ENCODE data around the gene MCL1.
A peak's percentile ranks its signal among the peaks of the same experiment; 100 is the strongest.
"Not testable (repeated sequence)": the region's sequence is repeated elsewhere in the genome, so short reads cannot be mapped to it uniquely, and the experiment has no call there.

MCL1 gene

DNA sequence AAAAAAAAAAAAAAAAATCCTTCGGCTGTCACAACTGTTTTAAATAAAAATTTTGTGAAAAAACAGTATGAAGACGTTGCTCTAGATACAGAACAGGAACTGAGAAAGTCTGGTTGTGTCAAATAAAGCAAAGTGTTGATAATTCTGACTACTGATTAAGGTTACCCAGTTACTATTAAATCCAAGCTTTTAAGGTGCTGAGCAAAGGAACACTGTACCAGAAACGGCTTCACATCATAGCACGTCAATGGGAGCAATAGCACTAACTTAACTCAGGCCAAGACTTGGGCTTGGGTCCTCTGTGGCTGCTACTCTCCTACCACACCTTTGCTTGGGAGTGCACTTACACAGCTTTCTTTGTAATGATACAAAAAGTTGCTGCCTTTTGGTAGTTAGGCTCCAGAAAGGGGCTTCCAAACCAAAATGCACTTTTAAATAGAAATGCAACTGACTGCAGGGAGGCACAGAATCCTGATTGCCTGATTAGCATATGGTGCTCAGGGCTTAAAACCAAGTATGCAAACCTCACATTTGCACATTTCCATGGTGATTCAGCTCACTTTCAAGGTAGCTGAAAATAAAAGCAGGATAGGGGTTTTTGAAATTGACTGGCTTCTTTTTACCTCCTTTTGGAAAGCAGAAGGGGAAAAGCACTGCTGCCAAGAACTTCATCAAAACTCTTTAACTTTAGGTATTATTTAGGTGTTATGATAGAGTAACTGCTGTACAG, 6.3 kb downstream of the MCL1 start:
- DNase-seq (ENCODE audit: low spot score) = no peak

DNA sequence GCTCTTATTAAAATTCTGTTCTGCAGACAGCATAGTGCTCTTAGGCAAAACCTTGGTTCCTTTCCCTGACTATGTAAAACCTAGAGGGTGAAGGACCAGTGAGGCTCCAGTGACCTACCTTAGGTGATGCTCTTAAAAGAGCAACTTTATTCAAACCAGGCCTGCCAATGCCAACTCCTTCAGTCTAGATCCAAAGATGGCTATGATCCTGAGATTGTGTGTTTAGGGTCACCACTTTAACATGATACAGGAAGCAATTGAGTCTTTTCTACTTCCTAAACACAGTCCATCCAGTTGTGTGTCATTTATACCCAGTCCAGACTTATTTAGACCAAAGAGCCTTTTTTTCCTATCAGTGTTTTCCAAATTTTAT, 10.8 kb downstream of the MCL1 start:
- no peak for DNase-seq (ENCODE audit: low spot score)

DNA sequence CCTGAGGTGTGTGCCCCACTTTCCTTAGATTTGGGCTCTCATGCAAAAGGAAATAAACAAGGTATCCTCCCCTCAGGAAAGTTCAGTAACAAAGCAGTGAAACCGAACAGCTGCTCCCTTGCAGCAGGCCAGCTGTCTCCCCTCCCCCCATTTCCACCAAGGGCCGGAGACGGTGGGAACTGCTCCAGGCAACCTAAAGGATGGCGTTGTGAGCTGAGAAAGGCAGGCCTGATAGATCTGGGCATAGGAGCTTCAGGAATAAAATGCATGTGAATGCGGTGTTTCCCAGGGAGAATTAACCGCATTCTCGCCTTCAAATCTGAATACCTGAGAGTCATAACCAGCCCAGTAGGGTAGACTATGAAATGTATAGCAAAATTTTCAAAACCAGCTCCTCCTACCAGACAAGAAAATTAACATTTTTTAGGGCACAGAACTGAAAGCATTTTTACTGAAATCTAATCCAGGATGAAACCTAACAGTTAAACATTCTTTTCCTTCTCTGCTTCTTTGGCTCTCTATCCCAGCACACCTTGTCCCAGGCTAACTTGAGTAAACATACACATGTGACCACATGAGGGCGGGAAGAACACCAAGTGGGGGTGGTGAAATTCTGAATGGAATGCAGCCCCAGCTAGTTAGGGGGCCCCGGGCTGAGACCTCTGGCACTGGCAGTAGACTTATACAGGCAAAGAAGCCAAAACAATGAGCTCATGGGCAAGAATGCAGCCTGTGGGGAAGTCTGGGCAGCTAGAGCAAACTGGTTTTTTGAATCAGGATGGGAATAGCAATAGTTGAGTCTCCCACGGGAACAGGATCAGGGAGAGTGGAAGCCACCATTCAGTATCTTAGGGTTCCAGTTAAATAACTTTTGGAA, 11.5 kb downstream of the MCL1 start:
- DNase-seq (ENCODE audit: low spot score) = peak; percentile 78

DNA sequence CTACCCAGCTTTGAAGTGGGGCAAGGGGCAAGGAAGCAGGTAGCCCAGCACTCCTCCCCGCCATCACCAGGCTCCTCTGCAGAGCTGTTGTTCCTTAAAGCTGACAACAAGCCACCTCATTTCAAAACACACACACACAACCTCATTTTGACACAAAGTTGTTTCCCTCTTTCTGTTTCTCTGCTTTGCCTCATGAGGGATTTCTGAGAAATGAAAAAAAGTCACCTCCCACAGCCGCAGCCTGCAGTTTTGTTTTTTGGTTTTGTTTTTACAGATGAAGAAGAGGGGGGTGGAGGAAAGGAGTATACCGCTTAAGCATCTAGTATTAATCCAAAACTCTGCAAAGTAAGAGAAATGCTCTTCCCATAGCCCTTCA, 12.1 kb downstream of the MCL1 start:
- DNase-seq (ENCODE audit: low spot score) = no peak

DNA sequence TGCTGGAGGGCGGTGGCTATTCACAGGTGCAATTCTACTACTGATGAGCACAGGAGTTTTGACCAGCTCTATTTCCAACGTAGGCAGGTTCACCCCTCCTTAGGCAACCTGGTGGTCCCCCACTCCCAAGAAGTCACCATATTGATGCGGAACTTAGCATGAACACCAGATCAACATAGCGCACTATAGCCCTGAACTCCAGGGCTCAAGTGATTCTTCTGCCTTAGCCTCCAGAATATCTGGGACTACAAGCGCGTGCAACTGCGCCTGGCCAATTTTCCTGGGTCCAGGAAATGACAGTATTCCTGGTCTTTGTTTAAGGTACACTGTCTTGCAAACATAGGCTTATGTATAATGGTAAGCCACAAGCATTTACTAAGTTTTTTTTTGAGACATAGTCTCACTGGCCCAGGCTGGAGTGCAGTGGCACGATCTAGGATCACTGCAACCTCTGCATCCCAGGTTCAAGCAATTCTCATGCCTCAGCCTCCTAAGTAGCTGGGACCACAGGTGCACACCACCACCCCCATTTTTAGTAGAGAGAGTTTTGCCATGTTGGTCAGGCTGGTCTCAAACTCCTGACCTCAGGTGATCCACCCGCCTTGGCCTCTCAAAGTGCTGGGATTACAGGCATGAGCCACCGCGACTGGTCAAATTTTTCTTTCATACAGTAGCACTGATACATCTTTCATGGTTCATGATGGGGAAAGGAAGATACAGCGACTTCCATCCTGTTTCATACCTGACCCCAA, 12.6 kb downstream of the MCL1 start:
- DNase-seq (ENCODE audit: low spot score) = no peak

DNA sequence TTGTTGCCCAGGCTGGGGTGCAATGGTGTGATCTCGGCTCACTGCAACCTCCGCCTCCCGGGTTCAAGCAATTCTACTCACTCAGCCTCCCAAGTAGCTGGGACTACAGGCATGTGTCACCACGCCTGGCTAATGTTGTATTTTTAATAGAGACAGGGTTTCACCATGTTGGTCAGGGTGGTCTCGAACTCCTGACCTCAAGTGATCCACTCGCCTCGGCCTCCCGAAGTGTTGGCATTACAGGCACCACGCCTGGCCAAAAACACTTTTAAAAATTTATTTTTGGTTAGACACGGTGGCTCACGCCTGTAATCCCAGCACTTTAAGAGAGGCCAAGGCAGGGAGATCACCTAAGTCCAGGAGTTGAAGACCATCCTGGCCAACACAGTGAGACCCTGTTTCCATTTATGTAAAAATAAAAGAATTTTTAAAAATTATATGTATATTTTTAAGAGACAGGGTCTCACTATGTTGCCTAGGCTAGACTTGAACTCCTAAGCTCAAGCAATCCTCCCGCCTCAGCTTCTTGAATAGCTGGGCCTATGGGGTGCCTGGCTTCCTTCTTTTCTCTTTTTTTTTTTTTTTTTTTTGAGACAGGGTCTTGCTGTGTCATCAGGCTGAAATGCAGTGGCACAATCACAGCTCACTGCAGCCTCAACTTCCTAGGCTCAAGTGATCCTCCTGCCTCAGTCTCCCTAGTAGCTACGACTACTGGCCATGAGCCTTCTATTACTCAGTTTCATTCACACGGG, 14.0 kb downstream of the MCL1 start:
- not testable (repeated sequence) for DNase-seq (ENCODE audit: low spot score)

DNA sequence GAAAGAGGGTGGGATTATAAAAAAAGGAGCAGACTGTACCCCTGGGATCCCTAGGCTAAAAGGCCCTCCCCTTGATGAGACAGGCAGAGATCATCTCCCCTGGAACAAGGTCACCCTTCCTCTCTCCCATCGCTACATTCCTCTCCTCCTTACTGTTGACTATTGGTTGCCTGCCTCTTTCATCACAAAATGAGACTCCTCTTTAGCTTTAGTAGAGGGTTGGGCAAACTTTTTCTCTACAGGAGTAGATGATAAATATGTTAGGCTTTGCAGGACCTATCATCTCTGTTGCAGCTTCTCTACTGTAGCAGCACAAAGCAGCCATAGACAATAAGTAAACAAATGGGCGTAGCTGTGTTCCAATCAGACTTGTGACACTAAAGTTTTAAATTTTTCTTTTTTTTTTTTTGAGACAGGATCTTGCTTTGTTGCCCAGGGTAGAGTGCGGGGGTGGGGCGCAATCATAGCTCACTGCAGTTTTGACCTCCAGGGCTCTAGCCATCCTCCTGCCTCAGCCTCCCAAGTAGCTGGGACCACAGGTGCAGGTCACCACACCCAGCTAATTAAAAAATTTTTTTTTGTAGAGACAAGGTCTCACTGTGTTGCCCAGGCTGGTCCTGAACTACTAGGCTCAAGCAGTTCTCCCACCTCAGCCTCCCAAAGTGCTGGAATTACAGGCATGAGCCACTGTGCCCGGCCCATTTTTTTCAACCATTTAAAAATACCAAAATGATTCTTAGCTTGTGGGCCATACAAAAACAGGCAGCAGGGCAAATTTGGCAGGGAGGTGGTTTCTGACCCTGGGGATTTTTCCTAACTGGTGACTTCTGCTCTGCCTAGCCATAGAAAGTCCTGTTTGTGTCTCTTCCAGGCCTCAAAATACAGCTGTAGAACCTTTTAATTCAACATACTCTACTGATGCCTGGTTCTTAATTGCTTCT, 15.1 kb downstream of the MCL1 start:
- no peak for DNase-seq (ENCODE audit: low spot score)

DNA sequence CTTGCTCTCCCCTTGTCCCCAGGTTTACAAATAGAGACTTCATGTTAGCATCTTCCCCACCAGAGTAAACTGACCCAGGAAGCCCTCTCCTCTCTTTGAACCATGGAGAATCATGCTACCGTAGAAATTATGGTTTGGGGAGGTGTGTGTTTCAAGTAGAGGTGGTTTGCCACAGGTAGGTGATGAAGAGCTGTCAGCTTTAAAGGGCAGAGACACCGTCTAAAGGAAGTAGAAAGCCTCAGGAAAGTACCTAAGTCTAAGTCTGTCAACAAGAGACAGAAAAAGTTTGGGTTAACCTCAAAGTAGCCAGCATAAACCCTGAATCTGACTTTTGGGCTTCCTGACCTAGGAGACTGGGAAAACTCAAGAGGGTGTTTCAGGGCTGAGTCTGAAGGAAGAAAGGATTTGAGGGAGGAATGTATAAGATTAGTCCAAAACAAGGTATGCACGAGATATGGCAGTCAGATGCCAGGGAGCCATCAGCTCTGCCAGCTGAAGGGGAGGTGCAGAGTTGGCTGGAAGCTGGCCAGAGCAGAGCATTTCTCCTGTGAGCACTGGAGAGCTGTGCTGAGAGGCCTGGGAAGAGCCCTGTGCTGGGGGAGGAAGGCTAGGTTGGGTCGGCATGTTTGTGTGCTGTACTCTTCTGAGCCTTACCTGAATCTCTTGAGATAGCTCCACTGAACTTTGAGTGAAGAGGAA, 15.9 kb downstream of the MCL1 start:
- DNase-seq (ENCODE audit: low spot score) = no peak

DNA sequence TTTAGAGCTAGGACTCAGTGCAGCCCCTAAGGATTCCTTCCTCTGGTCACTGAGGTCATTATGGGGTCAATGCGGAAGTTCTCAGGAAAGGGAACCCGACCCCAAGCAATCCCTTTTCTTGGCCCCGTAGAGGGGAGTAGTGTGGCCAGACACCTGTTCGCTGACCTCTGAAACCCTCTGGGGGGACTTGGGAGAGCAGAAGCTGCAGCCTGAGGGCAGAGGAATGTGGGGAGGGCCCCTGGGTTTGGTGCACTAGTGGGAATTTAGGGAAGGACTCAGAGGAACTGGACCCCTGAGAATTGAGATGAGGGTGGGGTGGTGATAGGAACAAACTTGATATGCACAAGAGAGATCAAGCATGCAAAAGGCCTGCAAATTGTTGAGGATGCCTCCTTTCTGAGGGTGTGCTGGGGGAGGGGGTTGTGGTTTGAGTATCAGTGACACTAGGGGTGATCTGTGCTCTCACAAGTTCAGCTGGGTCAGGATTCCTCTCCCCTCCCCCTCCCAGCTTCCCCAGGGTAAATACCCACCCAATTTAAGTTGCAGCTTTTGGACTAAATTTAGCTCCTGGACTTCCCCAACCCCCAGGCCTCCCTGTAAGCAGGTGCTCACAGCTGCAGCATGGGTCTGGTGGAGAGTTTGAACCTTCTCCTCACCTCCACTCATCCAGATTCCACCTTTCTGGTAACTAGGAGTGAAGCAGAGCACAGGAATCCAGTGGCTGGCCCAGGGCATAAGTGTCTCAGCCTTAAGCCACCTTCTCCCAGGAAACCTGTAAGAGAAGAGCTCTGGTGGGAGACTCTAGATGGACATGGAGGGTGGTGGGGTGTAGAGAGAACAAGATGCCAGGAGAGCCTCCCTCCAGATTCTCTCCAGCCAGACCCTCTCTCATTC, 16.7 kb downstream of the MCL1 start:
- no peak for DNase-seq (ENCODE audit: low spot score)

DNA sequence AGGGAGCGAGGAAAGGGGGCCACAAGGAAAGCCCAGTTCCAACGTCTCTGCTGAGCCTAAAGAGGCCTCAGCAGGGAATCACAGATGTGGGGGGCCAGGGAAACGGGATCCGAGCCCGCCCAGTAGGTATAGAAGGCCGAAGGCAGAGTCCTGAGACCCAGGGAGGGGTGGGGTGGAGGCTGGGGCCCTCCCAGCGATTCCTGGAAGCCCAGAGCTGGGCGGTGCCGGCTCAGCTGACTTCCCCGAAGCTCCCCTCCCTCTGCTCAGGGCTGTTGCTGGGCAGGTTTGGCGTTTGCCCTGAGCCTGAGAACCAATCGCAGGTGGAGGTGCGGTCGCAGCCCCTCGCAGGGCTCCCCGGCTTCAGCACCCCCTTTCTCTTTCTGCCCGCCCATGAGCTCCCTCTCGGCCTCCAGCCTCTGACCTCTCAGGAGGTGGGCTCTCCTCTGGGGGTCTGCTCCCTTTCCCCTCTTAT, 17.4 kb downstream of the MCL1 start:
- peak; percentile 78 for DNase-seq (ENCODE audit: low spot score)

DNA sequence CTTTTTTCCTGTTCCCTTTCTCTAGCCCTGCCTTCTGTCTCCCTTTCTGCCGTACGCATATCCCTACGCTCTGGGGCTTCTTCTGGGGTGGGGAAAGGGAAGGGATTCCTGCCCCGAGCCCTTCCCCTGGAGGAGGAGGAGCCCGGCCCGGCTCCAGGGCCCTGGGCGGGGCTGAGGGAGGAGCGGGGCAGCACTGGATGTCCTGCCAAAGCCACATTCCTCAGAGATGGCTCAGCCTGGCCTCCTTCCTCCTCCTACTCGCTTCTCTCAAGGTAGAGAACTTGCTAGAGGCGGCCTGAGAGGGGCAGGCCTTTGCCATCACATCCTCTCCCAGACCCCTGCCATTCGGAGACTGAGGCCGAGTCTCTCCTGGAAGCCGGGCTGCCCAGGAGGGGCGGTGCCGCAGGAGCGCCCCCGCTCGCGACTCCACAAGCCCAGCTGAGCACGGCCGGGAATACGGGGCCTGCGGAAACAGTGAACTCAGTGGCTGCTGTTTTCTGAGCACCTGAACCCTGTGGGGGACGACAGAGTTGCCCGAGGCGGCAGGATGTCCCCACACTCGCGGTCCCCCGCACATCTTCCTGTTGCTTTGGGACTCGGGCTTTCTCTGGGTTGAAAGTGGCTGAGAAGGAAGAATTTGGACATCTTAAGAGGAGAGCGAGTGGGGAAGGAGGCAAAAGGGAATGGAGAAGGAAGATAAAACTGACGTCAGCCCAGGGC, 18.0 kb downstream of the MCL1 start:
- DNase-seq (ENCODE audit: low spot score) = peak; percentile 89

DNA sequence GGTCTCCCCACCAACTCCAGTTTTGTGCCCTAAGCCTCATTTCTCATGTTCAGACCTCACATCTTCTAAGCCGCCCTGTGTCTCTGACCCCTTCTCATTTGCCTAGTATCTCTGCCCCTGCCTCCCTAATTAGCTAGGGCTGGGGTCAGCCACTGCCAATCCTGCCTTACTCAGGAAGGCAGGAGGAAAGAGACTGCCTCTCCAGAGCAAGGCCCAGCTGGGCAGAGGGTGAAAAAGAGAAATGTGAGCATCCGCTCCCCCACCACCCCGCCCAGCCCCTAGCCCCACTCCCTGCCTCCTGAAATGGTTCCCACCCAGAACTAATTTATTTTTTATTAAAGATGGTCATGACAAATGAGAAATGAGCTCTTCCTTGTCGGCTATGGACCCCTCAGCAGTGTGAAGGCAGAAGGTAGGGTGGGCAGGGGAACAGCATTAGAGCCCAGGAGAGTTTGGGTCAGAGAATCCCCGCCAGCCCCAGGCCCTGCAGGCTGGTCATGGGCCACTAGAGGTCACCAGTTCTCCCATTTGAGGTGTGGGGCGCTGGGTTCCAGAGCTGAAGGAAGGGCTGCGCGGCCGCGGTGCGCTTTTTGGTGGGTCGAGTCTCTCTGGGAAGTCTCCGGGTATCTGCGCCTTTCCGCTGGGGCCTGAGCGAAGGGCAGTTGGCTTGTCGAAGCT, 18.7 kb downstream of the MCL1 start:
- DNase-seq (ENCODE audit: low spot score) = peak; percentile 88

DNA sequence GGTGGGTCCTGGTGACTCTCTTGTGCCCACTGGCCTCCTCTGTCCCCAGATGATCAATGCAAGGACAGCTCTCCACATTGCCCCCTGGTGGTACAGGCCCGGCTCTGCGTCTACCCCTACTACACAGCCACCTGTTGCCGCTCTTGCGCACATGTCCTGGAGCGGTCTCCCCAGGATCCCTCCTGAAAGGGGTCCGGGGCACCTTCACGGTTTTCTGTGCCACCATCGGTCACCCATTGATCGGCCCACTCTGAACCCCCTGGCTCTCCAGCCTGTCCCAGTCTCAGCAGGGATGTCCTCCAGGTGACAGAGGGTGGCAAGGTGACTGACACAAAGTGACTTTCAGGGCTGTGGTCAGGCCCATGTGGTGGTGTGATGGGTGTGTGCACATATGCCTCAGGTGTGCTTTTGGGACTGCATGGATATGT, 19.4 kb downstream of the MCL1 start:
- peak; percentile 83 for DNase-seq (ENCODE audit: low spot score)

DNA sequence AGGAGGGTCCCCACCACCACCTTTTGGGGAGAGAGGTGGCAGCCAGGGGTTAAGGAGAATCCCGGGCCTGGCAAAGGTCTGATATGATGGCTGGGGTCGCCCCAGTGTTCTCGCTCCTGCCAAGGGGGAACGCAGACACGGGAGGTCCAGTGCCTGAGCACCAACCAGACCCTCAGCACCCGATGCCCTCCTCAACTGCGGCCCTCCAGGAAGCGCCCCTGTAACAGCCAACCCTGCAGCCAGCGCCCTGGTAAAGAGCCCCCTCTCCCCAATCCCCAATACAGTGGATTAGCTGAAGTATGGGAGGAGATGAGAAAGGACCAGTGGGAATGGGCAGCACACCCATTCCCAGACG, 19.8 kb downstream of the MCL1 start:
- DNase-seq (ENCODE audit: low spot score) = no peak

DNA sequence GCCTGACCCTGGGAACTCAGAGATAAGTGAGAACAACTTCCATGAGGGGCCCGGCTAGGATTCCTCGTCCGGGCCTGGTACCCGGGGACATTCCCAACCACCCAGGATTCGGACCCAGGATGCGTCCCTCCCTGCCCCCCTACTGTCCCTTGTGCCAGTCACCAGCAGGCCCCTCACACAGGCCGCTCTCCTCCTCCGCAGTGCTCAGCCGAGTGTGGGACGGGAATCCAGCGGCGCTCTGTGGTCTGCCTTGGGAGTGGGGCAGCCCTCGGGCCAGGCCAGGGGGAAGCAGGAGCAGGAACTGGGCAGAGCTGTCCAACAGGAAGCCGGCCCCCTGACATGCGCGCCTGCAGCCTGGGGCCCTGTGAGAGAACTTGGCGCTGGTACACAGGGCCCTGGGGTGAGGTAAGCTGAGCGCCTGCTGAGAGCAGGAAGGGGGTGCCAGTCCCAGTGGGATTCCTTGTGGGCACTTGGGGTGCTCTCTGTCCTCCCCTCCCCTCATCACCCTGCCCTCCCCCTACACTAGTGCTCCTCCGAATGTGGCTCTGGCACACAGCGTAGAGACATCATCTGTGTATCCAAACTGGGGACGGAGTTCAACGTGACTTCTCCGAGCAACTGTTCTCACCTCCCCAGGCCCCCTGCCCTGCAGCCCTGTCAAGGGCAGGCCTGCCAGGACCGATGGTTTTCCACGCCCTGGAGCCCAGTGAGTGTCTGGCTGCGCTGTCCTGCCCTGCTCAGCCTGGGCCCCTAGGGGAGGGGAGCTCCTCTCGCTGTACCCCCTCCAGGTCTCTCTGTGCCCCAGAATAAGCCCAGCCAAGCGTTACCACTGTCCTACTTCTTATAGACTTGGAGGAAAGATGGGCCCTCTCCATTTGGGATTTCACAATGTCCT, 20.4 kb downstream of the MCL1 start:
- no peak for DNase-seq (ENCODE audit: low spot score)

DNA sequence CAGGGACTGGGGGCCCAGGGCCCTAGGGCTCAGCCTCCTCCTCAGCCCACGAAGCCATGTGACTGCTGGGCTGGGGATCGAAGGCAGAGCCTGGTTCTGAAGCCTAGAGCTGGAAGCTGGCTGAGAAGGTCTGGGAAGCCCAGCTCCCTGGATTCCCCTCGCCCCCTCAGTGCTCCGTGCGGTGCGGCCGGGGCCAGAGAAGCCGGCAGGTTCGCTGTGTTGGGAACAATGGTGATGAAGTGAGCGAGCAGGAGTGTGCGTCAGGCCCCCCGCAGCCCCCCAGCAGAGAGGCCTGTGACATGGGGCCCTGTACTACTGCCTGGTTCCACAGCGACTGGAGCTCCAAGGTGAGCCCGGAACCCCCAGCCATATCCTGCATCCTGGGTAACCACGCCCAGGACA, 21.1 kb downstream of the MCL1 start:
- DNase-seq (ENCODE audit: low spot score) = no peak

Measured in SK-N-DZ (cell line).